Hepatocyte (in vitro differentiated cells): ENCODE measurements around the gene KRTAP12-3.

Experiments used
- CTCF ChIP-seq: fragments of 200-600 bp; sonication (generic); IDR thresholded peaks from 2 replicates; pipeline ENCODE4 v1.5.1; 2016; ENCODE audit warnings: antibody characterized with exemption, mild to moderate bottlenecking; ENCODE audit not compliant: poor library complexity
- EZH2 ChIP-seq: fragments of 200-600 bp; sonication (generic); IDR thresholded peaks from 2 replicates; pipeline ENCODE4 v1.6.1; 2016; ENCODE audit warnings: antibody characterized with exemption, mild to moderate bottlenecking, borderline replicate concordance

- TF ChIP-seq EZH2 (no peak), CTCF (no peak)
Measured at GRCh38 chr21:44609193-44609592, 48.5 kb upstream of the KRTAP12-3 start.
